BLaER1 (cell line): ENCODE results near the gene DGLUCY.
A peak's percentile ranks its signal among the peaks of the same experiment; 100 is the strongest.
"Not testable (repeated sequence)": the region's sequence is repeated elsewhere in the genome, so short reads cannot be mapped to it uniquely, and the experiment has no call there.

Source experiments
- H3K27ac ChIP-seq: shearing (Covaris generic); formaldehyde crosslinking; 2 replicates; pipeline ENCODE4 v1.8.1; 2022
- H3K27me3 ChIP-seq: shearing (Covaris generic); formaldehyde crosslinking; 2 replicates; pipeline ENCODE4 v1.8.1; 2022
- H3K36me3 ChIP-seq: shearing (Covaris generic); formaldehyde crosslinking; 2 replicates; pipeline ENCODE4 v1.8.1; 2022
- H3K4me1 ChIP-seq: shearing (Covaris generic); formaldehyde crosslinking; 2 replicates; pipeline ENCODE4 v1.8.1; 2022
- H3K4me2 ChIP-seq: shearing (Covaris generic); formaldehyde crosslinking; 2 replicates; pipeline ENCODE4 v1.8.1; 2022
- H3K4me3 ChIP-seq: shearing (Covaris generic); formaldehyde crosslinking; 2 replicates; pipeline ENCODE4 v1.8.1; 2022
- H3K9ac ChIP-seq: shearing (Covaris generic); formaldehyde crosslinking; 2 replicates; pipeline ENCODE4 v1.8.1; 2022
- H3K9me3 ChIP-seq: shearing (Covaris generic); formaldehyde crosslinking; 2 replicates; pipeline ENCODE4 v1.8.1; 2022
- H4K20me1 ChIP-seq: shearing (Covaris generic); formaldehyde crosslinking; 2 replicates; pipeline ENCODE4 v1.8.1; 2022
- Cebpa-rat ChIP-seq: shearing (Covaris generic); IDR thresholded peaks from 2 replicates; pipeline ENCODE4 v1.8.1; 2022

Gene DGLUCY, protein sequence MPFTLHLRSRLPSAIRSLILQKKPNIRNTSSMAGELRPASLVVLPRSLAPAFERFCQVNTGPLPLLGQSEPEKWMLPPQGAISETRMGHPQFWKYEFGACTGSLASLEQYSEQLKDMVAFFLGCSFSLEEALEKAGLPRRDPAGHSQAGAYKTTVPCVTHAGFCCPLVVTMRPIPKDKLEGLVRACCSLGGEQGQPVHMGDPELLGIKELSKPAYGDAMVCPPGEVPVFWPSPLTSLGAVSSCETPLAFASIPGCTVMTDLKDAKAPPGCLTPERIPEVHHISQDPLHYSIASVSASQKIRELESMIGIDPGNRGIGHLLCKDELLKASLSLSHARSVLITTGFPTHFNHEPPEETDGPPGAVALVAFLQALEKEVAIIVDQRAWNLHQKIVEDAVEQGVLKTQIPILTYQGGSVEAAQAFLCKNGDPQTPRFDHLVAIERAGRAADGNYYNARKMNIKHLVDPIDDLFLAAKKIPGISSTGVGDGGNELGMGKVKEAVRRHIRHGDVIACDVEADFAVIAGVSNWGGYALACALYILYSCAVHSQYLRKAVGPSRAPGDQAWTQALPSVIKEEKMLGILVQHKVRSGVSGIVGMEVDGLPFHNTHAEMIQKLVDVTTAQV

DNA sequence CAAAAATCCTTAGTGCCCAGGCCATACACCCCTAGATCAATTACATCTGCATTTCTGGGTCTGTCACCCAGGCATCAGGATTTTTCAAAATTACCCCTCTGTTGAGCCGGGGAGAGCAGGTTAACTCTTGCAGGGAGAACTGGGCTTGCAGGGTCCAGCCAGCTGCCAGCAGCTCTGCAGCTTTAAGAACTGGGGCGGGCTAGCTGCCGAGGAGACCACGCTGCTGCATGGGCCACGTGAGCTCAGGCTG, at the start of gene DGLUCY:
DGLUCY (plus strand) TSS at position 245 of the 250 bp plus-strand sequence. CDS start 46,222 bp downstream, outside the sequence.
- H3K4me3 ChIP-seq, result peak within 1 kb of the TSS; percentile 76
- H3K4me2 ChIP-seq, result peak within 1 kb of the TSS; percentile 92
- H4K20me1 ChIP-seq, result no peaks in the 10 kb centered on the region
- peaks cover 7% of the 10 kb centered on the region for H3K9me3 ChIP-seq
- H3K9ac ChIP-seq, result peak within 1 kb of the TSS; percentile 92
- H3K27ac ChIP-seq, result peak within 1 kb of the TSS; percentile 95
- no peak for TF ChIP-seq Cebpa-rat
- H3K4me1 ChIP-seq, result peaks cover 52% of the 10 kb centered on the region
- H3K36me3 ChIP-seq, result peaks cover 25% of the 10 kb centered on the region
- no peaks in the 10 kb centered on the region for H3K27me3 ChIP-seq

DNA sequence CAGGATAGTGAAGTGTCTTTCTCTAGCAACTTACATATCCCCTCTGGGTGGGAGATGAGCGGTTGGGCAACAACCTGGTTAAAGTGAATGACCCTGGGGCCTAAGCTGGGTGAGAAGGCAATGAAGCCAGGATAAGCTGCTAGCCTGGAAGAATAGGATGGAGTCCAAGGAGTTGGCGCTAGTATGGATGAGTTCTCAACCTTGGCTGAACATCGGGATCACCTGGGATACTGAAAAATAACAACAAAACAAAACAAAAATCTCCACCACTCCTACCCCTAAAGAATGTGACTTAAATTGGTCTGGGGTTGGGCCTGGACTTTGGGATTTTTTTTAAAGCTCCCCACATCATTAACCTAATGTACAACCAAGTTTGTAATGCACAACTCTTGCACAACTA, 48.6 kb upstream of the DGLUCY start:
- H3K27ac ChIP-seq, result no peak overlapping the region
- H3K9ac ChIP-seq, result no peak overlapping the region
- no peak overlapping the region for H3K4me2 ChIP-seq
- H3K4me1 ChIP-seq, result peaks cover 36% of the 10 kb centered on the region
- no peaks in the 10 kb centered on the region for H3K36me3 ChIP-seq
- TF ChIP-seq Cebpa-rat, result no peak
- no peaks in the 10 kb centered on the region for H3K27me3 ChIP-seq
- H3K4me3 ChIP-seq, result no peak overlapping the region
- no peaks in the 10 kb centered on the region for H4K20me1 ChIP-seq
- no peaks in the 10 kb centered on the region for H3K9me3 ChIP-seq

DNA sequence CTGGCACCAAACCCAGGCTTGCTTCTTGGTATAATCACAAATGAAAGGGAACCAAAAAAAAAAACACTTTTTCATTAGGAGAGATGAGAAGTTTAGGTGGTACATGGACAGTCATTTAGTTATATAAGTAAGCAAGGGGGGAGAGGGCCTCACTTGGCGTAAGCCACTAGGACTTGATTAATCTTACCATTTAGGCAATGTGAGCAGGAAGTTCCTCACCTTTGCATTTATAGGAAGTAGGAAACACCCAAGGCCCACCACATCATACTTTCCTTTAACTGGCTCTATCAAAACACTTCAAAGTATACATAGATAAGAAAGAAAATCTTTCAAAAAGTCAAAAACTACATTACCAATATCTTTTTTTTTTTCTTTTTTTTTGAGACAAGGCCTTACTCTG, 46.7 kb upstream of the DGLUCY start:
- Histone ChIP-seq H3K27ac (no peak overlapping the region), H3K4me3 (no peak overlapping the region), H3K4me1 (peaks cover 27% of the 10 kb centered on the region), H3K9ac (no peak overlapping the region), H3K4me2 (no peak overlapping the region), H4K20me1 (no peaks in the 10 kb centered on the region), H3K36me3 (no peaks in the 10 kb centered on the region), H3K9me3 (no peaks in the 10 kb centered on the region), H3K27me3 (no peaks in the 10 kb centered on the region)
- no peak for TF ChIP-seq Cebpa-rat

DNA sequence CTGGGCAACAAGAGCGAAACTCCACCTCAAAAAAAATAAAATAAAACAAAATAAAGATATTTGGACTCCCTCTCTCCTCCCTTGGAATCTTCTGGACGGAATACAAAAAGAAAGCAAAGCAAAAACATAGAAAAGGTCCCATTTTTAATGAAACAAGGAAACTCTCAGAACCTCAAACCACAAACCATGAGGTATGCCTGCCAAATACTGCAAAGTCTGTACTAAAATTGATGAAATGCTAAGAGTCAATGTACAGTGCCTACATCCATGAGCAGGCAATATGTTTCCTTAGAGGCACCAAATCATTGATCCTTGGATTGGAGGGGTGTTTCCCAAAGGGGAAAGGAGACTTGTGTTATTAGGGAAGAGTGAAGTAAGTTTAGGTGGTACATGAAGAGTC, 45.2 kb upstream of the DGLUCY start:
- no peaks in the 10 kb centered on the region for H3K9me3 ChIP-seq
- no peak overlapping the region for H3K27ac ChIP-seq
- no peaks in the 10 kb centered on the region for H3K36me3 ChIP-seq
- no peak overlapping the region for H3K4me2 ChIP-seq
- H3K27me3 ChIP-seq, result no peaks in the 10 kb centered on the region
- H3K4me1 ChIP-seq, result peaks cover 15% of the 10 kb centered on the region
- no peak for TF ChIP-seq Cebpa-rat
- H3K9ac ChIP-seq, result no peak overlapping the region
- no peaks in the 10 kb centered on the region for H4K20me1 ChIP-seq
- no peak overlapping the region for H3K4me3 ChIP-seq

DNA sequence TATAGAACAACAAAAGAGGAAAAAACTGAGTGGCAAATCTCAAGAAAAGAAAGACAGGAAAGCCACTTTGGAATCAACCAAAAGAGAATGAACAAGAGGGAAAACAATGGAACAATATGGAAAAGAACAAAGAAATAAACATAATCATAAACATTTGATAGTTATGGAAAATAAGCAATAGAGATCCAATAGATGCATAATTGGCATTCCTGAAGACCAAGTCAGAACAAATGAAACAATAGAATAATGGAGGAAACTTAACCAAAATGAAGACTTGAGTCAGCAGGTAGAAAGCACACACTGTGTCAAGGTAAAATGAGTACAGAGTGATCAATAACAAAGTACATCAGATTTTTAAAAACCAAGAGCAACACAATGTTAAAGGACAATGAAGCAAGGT, 43.3 kb upstream of the DGLUCY start:
- Histone ChIP-seq H3K36me3 (no peaks in the 10 kb centered on the region), H3K9ac (no peak overlapping the region)

DNA sequence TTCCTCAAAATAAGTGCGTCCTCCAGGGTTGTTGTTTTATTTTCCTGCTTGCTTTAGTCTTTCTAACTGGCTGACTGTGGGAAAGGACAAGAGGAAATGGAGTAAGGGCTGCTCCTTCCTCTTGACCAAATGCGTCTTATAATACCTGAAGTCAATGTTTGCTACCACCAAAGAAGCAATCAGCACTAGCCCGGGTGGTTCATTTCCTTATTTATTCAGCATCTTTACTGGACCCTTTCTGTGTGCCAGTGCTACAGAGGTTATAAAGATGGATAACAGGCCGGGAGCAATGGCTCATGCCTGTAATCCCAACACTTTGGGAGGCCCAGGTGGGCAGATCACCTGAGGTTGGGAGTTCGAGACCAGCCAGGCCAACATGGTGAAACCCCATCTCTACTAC, 38.3 kb upstream of the DGLUCY start:
- H3K36me3 ChIP-seq, result no peaks in the 10 kb centered on the region
- H3K4me2 ChIP-seq, result no peak overlapping the region
- H3K27me3 ChIP-seq, result 0 out of 2 replicates have a peak, but pooled peaks cover 7% of the 10 kb centered on the region
- TF ChIP-seq Cebpa-rat, result no peak
- H3K9ac ChIP-seq, result no peak overlapping the region
- no peaks in the 10 kb centered on the region for H4K20me1 ChIP-seq
- no peak overlapping the region for H3K27ac ChIP-seq
- H3K4me1 ChIP-seq, result peaks cover 22% of the 10 kb centered on the region
- no peaks in the 10 kb centered on the region for H3K9me3 ChIP-seq
- H3K4me3 ChIP-seq, result no peak overlapping the region

More for the DNA sequence above, 43.3 kb upstream of the DGLUCY start:
- H3K9me3 ChIP-seq, result no peaks in the 10 kb centered on the region
- no peak overlapping the region for H3K4me3 ChIP-seq
- peaks cover 13% of the 10 kb centered on the region for H3K4me1 ChIP-seq
- H3K27me3 ChIP-seq, result no peaks in the 10 kb centered on the region
- no peaks in the 10 kb centered on the region for H4K20me1 ChIP-seq
- H3K27ac ChIP-seq, result no peak overlapping the region
- no peak for TF ChIP-seq Cebpa-rat
- no peak overlapping the region for H3K4me2 ChIP-seq

DNA sequence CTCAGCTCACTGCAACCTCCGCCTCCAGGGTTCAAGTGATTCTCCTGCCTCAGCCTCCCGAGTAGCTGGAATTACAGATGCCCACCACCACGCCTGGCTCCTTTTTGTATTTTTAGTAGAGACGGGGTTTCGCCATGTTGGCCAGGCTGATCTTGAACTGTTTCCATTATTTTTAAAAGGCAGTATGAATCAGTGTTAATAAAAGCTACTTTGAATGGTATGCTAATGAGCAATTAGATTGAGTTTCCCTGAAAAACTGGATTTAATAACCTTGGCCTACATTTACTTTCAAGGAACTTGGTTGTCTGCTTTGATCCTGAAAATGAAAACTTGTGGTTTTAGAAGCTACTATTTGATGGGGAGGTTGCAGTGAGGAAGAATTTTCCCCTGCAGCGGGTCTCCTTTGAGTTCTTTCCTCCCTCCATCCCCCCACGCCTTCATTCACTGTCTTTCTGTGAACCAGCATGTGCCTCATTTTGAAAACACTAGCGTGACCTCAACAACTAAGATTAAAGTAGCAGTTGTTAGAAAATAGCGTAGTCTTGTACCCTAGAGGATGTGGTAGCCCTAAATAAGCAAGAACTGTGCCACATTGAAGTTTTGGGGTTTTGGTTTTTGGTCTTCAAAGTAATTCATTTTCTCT, 35.7 kb upstream of the DGLUCY start:
- no peak overlapping the region for H3K4me3 ChIP-seq
- no peaks in the 10 kb centered on the region for H3K9me3 ChIP-seq
- peaks cover 22% of the 10 kb centered on the region for H3K4me1 ChIP-seq
- H3K9ac ChIP-seq, result no peak overlapping the region
- H3K36me3 ChIP-seq, result no peaks in the 10 kb centered on the region
- no peak for TF ChIP-seq Cebpa-rat
- 0 out of 2 replicates have a peak, but pooled peaks cover 7% of the 10 kb centered on the region for H3K27me3 ChIP-seq
- H3K27ac ChIP-seq, result no peak overlapping the region
- peak overlapping the region; percentile 61 for H3K4me2 ChIP-seq
- H4K20me1 ChIP-seq, result no peaks in the 10 kb centered on the region

DNA sequence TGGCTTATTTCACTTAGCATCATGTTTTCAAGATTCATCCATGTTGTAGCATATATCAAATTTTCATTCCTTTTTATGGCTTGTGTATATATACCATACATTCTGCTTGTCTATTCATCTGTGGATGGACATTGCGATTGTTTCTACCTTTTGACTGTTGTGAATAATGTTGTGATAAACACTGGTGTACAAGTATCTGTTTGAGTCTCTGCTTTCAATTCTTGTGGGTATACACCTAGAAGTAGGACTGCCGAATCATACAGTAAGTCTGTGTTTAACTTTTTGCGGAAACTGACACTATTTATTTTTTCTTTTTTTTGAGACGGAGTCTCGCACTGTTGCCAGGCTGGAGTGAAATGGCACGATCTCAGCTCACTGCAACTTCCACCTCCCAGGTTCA, 33.8 kb upstream of the DGLUCY start:
- H4K20me1 ChIP-seq, result no peaks in the 10 kb centered on the region
- H3K9me3 ChIP-seq, result no peaks in the 10 kb centered on the region
- H3K9ac ChIP-seq, result no peak overlapping the region
- H3K27me3 ChIP-seq, result 0 out of 2 replicates have a peak, but pooled peaks cover 7% of the 10 kb centered on the region
- peaks cover 22% of the 10 kb centered on the region for H3K4me1 ChIP-seq
- no peak for TF ChIP-seq Cebpa-rat
- no peak overlapping the region for H3K4me3 ChIP-seq
- no peaks in the 10 kb centered on the region for H3K36me3 ChIP-seq
- H3K27ac ChIP-seq, result no peak overlapping the region
- no peak overlapping the region for H3K4me2 ChIP-seq

DNA sequence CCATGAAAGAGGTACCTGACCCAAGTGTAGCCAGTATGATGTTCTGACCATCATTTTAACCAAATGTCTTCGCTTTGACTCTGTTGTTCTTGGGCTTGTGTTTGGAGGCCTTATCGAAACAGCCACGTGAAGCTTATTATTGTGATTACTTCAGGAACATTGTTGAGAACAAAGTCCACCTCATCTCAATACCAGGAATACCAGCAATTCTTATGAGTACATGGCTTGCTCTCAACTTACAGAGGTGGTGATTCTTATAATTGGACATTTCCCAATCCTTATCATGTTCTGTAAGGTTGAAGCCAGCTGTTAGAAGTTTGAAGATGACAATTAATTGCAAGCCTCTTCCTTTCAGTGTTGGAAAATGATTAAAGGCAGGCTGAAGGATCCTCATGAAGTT, 31.6 kb upstream of the DGLUCY start:
- H3K27me3 ChIP-seq, result no peaks in the 10 kb centered on the region
- no peak overlapping the region for H3K4me3 ChIP-seq
- H3K4me2 ChIP-seq, result no peak overlapping the region
- H3K9me3 ChIP-seq, result no peaks in the 10 kb centered on the region
- peaks cover 18% of the 10 kb centered on the region for H3K4me1 ChIP-seq
- no peak overlapping the region for H3K9ac ChIP-seq
- H3K27ac ChIP-seq, result no peak overlapping the region
- no peak for TF ChIP-seq Cebpa-rat
- no peaks in the 10 kb centered on the region for H3K36me3 ChIP-seq
- H4K20me1 ChIP-seq, result no peaks in the 10 kb centered on the region

DNA sequence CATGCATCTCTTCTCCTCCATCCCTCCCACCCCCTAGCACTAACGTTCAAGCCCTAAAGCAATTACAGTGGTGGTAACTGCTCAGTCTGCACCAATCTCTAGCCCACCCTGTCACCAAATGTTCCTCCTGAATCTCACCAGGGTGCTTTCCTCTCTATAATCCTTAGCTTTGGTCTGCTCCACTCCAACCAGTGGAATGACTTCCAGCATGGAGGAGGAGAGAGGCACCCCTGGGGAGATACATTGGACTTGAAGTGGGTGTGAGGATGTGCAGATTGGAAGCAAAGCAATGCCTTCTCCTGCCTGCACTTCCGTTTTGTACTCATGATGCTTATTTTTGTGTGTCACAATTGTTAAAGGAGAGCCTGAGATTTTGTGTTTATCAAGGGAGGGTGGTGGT, 29.4 kb upstream of the DGLUCY start:
- no peak for TF ChIP-seq Cebpa-rat
- no peaks in the 10 kb centered on the region for H3K27me3 ChIP-seq
- no peak overlapping the region for H3K4me3 ChIP-seq
- H4K20me1 ChIP-seq, result no peaks in the 10 kb centered on the region
- H3K4me1 ChIP-seq, result no peaks in the 10 kb centered on the region
- no peak overlapping the region for H3K27ac ChIP-seq
- H3K9me3 ChIP-seq, result no peaks in the 10 kb centered on the region
- H3K4me2 ChIP-seq, result no peak overlapping the region
- H3K36me3 ChIP-seq, result no peaks in the 10 kb centered on the region
- H3K9ac ChIP-seq, result no peak overlapping the region

DNA sequence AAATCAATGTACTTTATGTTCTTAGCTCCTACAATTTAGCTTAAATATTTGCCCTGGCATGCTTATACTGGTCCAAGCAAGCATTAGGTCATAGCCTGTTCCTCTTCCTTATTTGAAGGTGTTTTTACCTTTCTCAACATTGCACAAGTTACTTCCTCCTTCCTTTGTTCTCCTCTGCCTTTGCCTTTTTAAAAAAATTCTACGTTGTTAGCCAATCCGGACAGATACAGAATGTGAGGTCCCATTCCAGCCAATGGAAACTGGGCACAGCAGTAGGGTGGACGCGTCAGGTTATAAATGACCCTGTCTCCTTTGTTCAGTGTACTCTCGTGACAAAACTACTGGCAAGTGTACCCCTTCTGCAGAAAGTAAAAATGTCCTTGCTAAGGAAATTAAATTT, 26.4 kb upstream of the DGLUCY start:
- not testable (repeated sequence) for H3K9ac ChIP-seq, H3K4me1 ChIP-seq, H4K20me1 ChIP-seq, H3K27ac ChIP-seq, H3K9me3 ChIP-seq, H3K27me3 ChIP-seq, H3K4me3 ChIP-seq, H3K36me3 ChIP-seq, H3K4me2 ChIP-seq
